Measurements from ENCODE around the gene RRP1B. TPM values are rescaled to one million over a fixed set of nuclear protein-coding genes. Genes with fewer than 3 reads are reported as not detected.
A peak's percentile ranks its signal among the peaks of the same experiment; 100 is the strongest.
"Not testable (repeated sequence)": the region's sequence is repeated elsewhere in the genome, so short reads cannot be mapped to it uniquely, and the experiment has no call there.

RRP1B gene
- polyA plus RNA-seq, 2 of the 4 experiments (the other 2 are of a cell fraction): 32.5 TPM

- H3K4me3 ChIP-seq: no peak overlapping the region
- H3K9me3 ChIP-seq: no peaks in the 10 kb centered on the region
- ChIA-PET CTCF (no interaction called here), POLR2A (interaction anchor here (1.3 kb wide), 1 partner anchor 14 kb away, joined by 6 read pairs; no protein-coding TSS in a partner anchor)
- peak overlapping the region; percentile 28; the same call in 2 of the 3 replicates for H3K4me2 ChIP-seq
- DNase-seq (ENCODE audit: low read depth in 1 of 2, low spot score in 1 of 2) (no peak), FAIRE-seq (no peak), ATAC-seq (peak in 1 of 2 experiments; percentile 68; a peak in 1 of 6 replicates)
- peak in 1 of 2 experiments; percentile 33; a peak in 1 of 4 replicates for TF ChIP-seq CEBPB (IDR thresholded peaks at IDR 0.05)
- TF ChIP-seq RCOR1 (IDR thresholded peaks at IDR 0.05; ENCODE audit: low read depth, low read length): no peak
- no peak for TF ChIP-seq E2F6 (IDR thresholded peaks at IDR 0.05; ENCODE audit: borderline replicate concordance, low read depth)
- no peak for TF ChIP-seq EP300 (IDR thresholded peaks at IDR 0.05)
- 89% methylated on average over 10 of the region's 11 CpGs for WGBS (ENCODE audit: missing lambda C conversion rate)
- peak overlapping the region; percentile 9 to 75; a peak in 4 of 6 replicates for H3K27ac ChIP-seq
- H3K4me1 ChIP-seq: peaks cover 11% of the 10 kb centered on the region
Observed at GRCh38 chr21:43697758-43698643, 38.6 kb downstream of the RRP1B start.

- H3K4me3 ChIP-seq; CTCF ChIA-PET; ATAC-seq; POLR2A ChIA-PET; DNase-seq (ENCODE audit: low read depth in 1 of 2, low spot score in 1 of 2); H3K9me3 ChIP-seq; H3K4me2 ChIP-seq; FAIRE-seq: not testable (repeated sequence)
- H3K27ac ChIP-seq: peak overlapping the region in 1 of 2 experiments; percentile 56; a peak in 1 of 6 replicates
- 90% methylated on average over 5 of the region's 5 CpGs for WGBS (ENCODE audit: missing lambda C conversion rate)
- peaks cover 11% of the 10 kb centered on the region for H3K4me1 ChIP-seq
Observed at GRCh38 chr21:43699492-43699777, 40.1 kb downstream of the RRP1B start.

- no peak for DNase-seq (ENCODE audit: low read depth in 1 of 2, low spot score in 1 of 2)
- POLR2A ChIA-PET: interaction anchor here (0.6 to 1.1 kb wide), 2 partner anchors 10 to 89 kb away, joined by 3 to 4 read pairs; no protein-coding TSS in a partner anchor
- Histone ChIP-seq H3K4me3 (no peak overlapping the region), H3K9me3 (no peaks in the 10 kb centered on the region), H3K4me1 (peaks cover 11% of the 10 kb centered on the region), H3K4me2 (no peak overlapping the region), H3K27ac (peak overlapping the region in 1 of 2 experiments; percentile 56; a peak in 2 of 6 replicates)
- TF ChIP-seq SREBF2 (IDR thresholded peaks at IDR 0.05) (no peak), ZNF302 (CRISPR knock-in tag; IDR thresholded peaks at IDR 0.05) (no peak), EHMT2 (IDR thresholded peaks at IDR 0.05; ENCODE audit: low read depth) (no peak), EP300 (IDR thresholded peaks at IDR 0.05) (no peak), MAZ (IDR thresholded peaks at IDR 0.05; ENCODE audit: borderline replicate concordance, low read depth, low read length) (no peak), POLR2AphosphoS2 (conservative IDR thresholded peaks at IDR 0.05; ENCODE audit: low read length) (no peak), NFE2L2 (conservative IDR thresholded peaks at IDR 0.05; ENCODE audit: low read length) (no peak), BHLHE40 (IDR thresholded peaks at IDR 0.05; ENCODE audit: low read depth, low read length) (no peak), HMGXB4 (CRISPR knock-in tag; IDR thresholded peaks at IDR 0.05; ENCODE audit: borderline replicate concordance) (no peak), JUN (IDR thresholded peaks at IDR 0.05) (no peak), CTCF (IDR thresholded peaks at IDR 0.05) (no peak), NPAS2 (CRISPR knock-in tag; IDR thresholded peaks at IDR 0.05; ENCODE audit: borderline replicate concordance) (no peak), ZFP36 (IDR thresholded peaks at IDR 0.05; ENCODE audit: borderline replicate concordance, partially characterized antibody) (no peak), RCOR1 (IDR thresholded peaks at IDR 0.05; ENCODE audit: low read depth, low read length) (no peak), FOSB (CRISPR knock-in tag; IDR thresholded peaks at IDR 0.05) (no peak), HEYL (CRISPR knock-in tag; IDR thresholded peaks at IDR 0.05) (no peak), MYC (IDR thresholded peaks at IDR 0.05; ENCODE audit: borderline replicate concordance, low read length) (no peak)
- CTCF ChIA-PET: interaction anchor here (1.2 kb wide), 1 partner anchor 10 kb away, joined by 3 read pairs; no protein-coding TSS in a partner anchor
- ATAC-seq: no peak
- WGBS (ENCODE audit: missing lambda C conversion rate): 76% methylated on average over 9 of the region's 13 CpGs
- no peak for FAIRE-seq
Observed at GRCh38 chr21:43699933-43700599, 40.7 kb downstream of the RRP1B start.
